GM13976 (cell line): ENCODE results near the gene LHX3.
A peak's percentile ranks its signal among the peaks of the same experiment; 100 is the strongest.

Experiments
- DNase-seq: peaks from one replicate; pipeline ENCODE4 v3.0.0; 2012; ENCODE audit warnings: low spot score
- CTCF ChIP-seq: IDR thresholded peaks from 2 replicates; pipeline ENCODE4 v1.5.1; 2012; ENCODE audit warnings: borderline replicate concordance, mild to moderate bottlenecking; ENCODE audit not compliant: insufficient read depth; ENCODE audit errors: extremely low read depth, missing control alignments, control extremely low read depth
- in situ Hi-C: fragments of 300-500 bp; cut with MboI; formaldehyde crosslinking; loops from one replicate; pipeline ENCODE4 v1.12.0; 2022; ENCODE audit warnings: low sequenced_read_pairs, mixed read lengths, inconsistent platforms; ENCODE audit not compliant: unreplicated experiment

LHX3 gene

GRCh38 chr9:136172412-136173079 lies 32.4 kb downstream of the LHX3 start:
- in situ Hi-C loops: loop anchor here (10.0 kb wide), 1 partner anchor 112 kb away; no protein-coding TSS in a partner anchor
- no peak for TF ChIP-seq CTCF
- no peak for DNase-seq

GRCh38 chr9:136171801-136172411 lies 33.0 kb downstream of the LHX3 start:
- in situ Hi-C loops: loop anchor here (10.0 kb wide), 1 partner anchor 113 kb away; no protein-coding TSS in a partner anchor
- TF ChIP-seq CTCF: no peak
- DNase-seq: no peak

GRCh38 chr9:136171009-136171800 lies 33.7 kb downstream of the LHX3 start:
- no peak for DNase-seq
- in situ Hi-C loops: loop anchor here (10.0 kb wide), 1 partner anchor 114 kb away; no protein-coding TSS in a partner anchor
- TF ChIP-seq CTCF: no peak

DNA sequence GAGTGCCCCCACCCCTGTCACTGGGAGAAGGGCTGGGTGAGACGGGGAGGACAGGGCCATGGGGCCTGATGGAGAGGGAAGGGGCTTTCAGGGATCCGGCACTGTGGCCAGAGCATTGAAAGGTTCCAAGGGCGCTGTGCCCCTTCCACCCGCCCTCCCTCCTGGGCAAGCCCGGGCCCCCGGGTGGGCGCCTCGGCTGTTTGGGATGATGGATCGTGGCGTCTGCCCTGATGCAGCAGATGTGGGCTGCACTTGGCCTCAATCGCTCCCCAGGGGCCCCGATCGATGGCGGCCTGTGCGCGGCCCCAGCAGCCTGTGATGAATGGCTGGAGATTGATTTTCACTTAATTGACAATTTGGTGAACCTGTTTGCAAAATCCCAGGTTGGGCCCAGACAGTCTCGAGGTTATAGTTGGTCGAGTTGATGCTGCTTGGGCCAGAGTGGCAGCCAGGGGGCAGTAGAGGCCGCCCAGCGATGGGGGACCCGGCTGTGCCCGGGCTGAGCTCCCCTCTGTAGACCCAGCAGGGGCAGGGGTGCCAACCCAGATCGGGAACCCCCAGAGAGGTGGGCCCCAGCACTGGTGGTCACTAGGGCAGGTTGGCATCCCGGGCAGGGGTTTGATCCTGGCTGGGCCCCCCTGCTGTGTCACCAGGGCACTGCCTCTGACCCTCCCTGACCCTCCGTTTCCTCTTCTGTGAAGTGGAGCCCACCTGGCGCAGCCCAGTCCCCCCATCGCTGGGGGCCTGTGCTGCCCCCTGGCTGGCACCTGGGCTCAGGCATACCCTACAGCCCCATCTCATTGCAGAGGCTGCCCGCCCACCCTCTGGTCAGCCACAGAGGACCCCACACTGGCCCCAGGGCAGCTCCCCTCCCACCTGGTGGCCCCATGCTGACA lies 34.7 kb downstream of the LHX3 start:
- DNase-seq: peak; percentile 92
- peak; percentile 69 for TF ChIP-seq CTCF
- in situ Hi-C loops: loop anchor here (10.0 kb wide), 1 partner anchor 115 kb away; no protein-coding TSS in a partner anchor

GRCh38 chr9:136169495-136169894 lies 35.4 kb downstream of the LHX3 start:
- DNase-seq: no peak
- TF ChIP-seq CTCF: no peak
- in situ Hi-C loops: no loop called here
